ENCODE results near the gene ABCC11. TPM values are rescaled to one million over a fixed set of nuclear protein-coding genes. Genes with fewer than 3 reads are reported as not detected.

ABCC11 gene
- total RNA-seq, 4 donors from 2014 or later, result not detected

GRCh38 chr16:48231727-48232492, 15.4 kb downstream of the ABCC11 start:
- no peak for DNase-seq (ENCODE audit: low spot score in 2 of 2)

GRCh38 chr16:48225456-48225855, 21.9 kb downstream of the ABCC11 start:
- no peak for TF ChIP-seq POLR2A (IDR thresholded peaks at IDR 0.05)
- no peak for TF ChIP-seq EP300 (IDR thresholded peaks at IDR 0.05)
- TF ChIP-seq, protein P1, sequence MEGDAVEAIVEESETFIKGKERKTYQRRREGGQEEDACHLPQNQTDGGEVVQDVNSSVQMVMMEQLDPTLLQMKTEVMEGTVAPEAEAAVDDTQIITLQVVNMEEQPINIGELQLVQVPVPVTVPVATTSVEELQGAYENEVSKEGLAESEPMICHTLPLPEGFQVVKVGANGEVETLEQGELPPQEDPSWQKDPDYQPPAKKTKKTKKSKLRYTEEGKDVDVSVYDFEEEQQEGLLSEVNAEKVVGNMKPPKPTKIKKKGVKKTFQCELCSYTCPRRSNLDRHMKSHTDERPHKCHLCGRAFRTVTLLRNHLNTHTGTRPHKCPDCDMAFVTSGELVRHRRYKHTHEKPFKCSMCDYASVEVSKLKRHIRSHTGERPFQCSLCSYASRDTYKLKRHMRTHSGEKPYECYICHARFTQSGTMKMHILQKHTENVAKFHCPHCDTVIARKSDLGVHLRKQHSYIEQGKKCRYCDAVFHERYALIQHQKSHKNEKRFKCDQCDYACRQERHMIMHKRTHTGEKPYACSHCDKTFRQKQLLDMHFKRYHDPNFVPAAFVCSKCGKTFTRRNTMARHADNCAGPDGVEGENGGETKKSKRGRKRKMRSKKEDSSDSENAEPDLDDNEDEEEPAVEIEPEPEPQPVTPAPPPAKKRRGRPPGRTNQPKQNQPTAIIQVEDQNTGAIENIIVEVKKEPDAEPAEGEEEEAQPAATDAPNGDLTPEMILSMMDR (IDR thresholded peaks at IDR 0.05), result no peak
- Histone ChIP-seq H3K9me3 (no peaks in the 10 kb centered on the region), H3K27me3 (no peaks in the 10 kb centered on the region), H3K27ac (no peak overlapping the region), H3K4me3 (no peak overlapping the region), H3K4me1 (no peaks in the 10 kb centered on the region), H3K36me3 (no peaks in the 10 kb centered on the region)
- no peak for DNase-seq (ENCODE audit: low spot score in 2 of 2)
- WGBS, 2 donors, result 76 to 78% methylated on average over 5 of the region's 5 CpGs

More at GRCh38 chr16:48231727-48232492, 15.4 kb downstream of the ABCC11 start:
- 62 to 64% methylated on average over 11 of the region's 11 CpGs for WGBS, 2 donors
- Histone ChIP-seq H3K36me3 (no peaks in the 10 kb centered on the region), H3K27me3 (no peaks in the 10 kb centered on the region), H3K9me3 (no peaks in the 10 kb centered on the region), H3K4me3 (no peak overlapping the region), H3K27ac (no peak overlapping the region), H3K4me1 (no peaks in the 10 kb centered on the region)
- TF ChIP-seq, protein P1 (IDR thresholded peaks at IDR 0.05), result peak in 1 of 5 experiments; percentile 24
- TF ChIP-seq EP300 (IDR thresholded peaks at IDR 0.05), result no peak

- no peak for DNase-seq (ENCODE audit: low spot score in 2 of 2)
- H3K27me3 ChIP-seq, result no peaks in the 10 kb centered on the region
- H3K36me3 ChIP-seq, result no peaks in the 10 kb centered on the region
- TF ChIP-seq POLR2A (IDR thresholded peaks at IDR 0.05) (no peak), EP300 (IDR thresholded peaks at IDR 0.05) (no peak)
- TF ChIP-seq, protein P1 (IDR thresholded peaks at IDR 0.05), result no peak
- no peaks in the 10 kb centered on the region for H3K4me1 ChIP-seq
- H3K27ac ChIP-seq, result no peak overlapping the region
- H3K9me3 ChIP-seq, result no peaks in the 10 kb centered on the region
- H3K4me3 ChIP-seq, result no peak overlapping the region
- WGBS, 2 donors, result 92% methylated on average over 4 of the region's 4 CpGs
Observed at GRCh38 chr16:48223490-48223889, 23.8 kb downstream of the ABCC11 start.

DNA sequence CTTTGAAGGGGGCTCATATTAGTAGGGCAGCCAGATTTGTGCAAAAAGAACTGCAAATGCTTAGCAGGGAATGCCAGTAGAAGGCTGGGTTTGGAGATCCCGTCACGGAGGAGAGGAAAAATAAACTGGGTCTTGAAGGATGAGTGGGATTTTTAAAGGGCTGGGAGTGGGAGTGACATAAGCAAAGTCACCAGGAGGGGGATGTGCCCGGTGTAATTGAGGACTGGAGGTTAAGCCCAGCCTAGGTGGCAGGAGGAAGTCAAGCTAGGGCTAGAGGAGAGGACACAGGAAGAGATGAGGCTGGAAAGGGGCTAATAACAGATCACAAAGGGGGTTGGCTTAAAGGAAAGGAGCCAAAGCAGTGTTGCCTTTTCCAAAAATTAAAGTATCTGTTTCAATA, 26.4 kb downstream of the ABCC11 start:
- Histone ChIP-seq H3K27me3 (no peaks in the 10 kb centered on the region), H3K9me3 (no peaks in the 10 kb centered on the region), H3K27ac (no peak overlapping the region), H3K36me3 (no peaks in the 10 kb centered on the region), H3K4me1 (no peaks in the 10 kb centered on the region), H3K4me3 (no peak overlapping the region)
- DNase-seq (ENCODE audit: low spot score in 2 of 2), result no peak
- WGBS, 2 donors, result 69 to 71% methylated on average over 3 of the region's 3 CpGs
- TF ChIP-seq, protein P1 (IDR thresholded peaks at IDR 0.05), result no peak
- TF ChIP-seq EP300 (IDR thresholded peaks at IDR 0.05) (no peak), POLR2A (IDR thresholded peaks at IDR 0.05) (no peak)

DNA sequence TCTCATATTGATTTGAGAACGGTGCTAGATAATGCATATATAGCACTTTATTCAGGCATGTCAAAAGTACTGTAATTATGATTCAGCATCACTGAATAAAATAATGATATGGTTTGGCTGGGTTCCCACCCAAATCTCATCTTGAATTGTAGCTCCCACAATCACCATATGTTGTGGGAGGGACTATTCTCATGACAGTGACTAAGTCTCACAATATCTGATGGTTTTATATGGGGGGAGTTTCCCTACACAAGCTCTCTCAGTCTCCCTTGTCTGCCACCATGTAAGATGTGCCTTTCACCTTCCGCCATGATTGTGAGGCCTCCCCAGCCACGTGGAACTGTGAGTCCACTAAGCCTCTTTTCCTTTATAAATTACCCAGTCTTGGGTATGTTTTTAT, 28.9 kb downstream of the ABCC11 start:
- Histone ChIP-seq H3K27ac (no peak overlapping the region), H3K4me1 (no peaks in the 10 kb centered on the region), H3K36me3 (no peaks in the 10 kb centered on the region), H3K4me3 (no peak overlapping the region), H3K9me3 (no peaks in the 10 kb centered on the region), H3K27me3 (no peaks in the 10 kb centered on the region)
- 78 to 90% methylated on average over 3 of the region's 3 CpGs for WGBS, 2 donors
- TF ChIP-seq, protein P1 (IDR thresholded peaks at IDR 0.05), result no peak
- TF ChIP-seq POLR2A (IDR thresholded peaks at IDR 0.05) (no peak), EP300 (IDR thresholded peaks at IDR 0.05) (no peak)
- no peak for DNase-seq (ENCODE audit: low spot score in 2 of 2)
